Spleen (tissue), 7 donors: ENCODE results near the gene ADAD2.

ENCODE experiments used
- CTCF ChIP-seq, 11 experiments: fragments of 200-600 bp in 7 of 11; fragments of 450-650 bp in 4 of 11; sonication (generic) in 4 of 11; IDR thresholded peaks in 8 of 11; conservative IDR thresholded peaks in 3 of 11; 1 replicate in 7 of 11; 2 replicates in 4 of 11; pipeline versions ENCODE4 v1.4.0 to v1.8.0; 2016 to 2021; ENCODE audit warnings: antibody characterized with exemption in 11 of 11, inconsistent platforms in 4 of 11, mild to moderate bottlenecking in 1 of 11
- POLR2A ChIP-seq, 3 donors: fragments of 450-650 bp; IDR thresholded peaks; one replicate each; pipeline ENCODE4 v1.5.1; 2017; ENCODE audit warnings: antibody characterized with exemption in 3 of 3, mild to moderate bottlenecking in 1 of 3
- donor health status: DM: no; HTN: no; CAD: no; lungs with moderate emphysema.
- donor health status: DM: no; HTN: no; CAD: no.
- donor health status: DM: no; HTN: no; CAD: no.

DNA sequence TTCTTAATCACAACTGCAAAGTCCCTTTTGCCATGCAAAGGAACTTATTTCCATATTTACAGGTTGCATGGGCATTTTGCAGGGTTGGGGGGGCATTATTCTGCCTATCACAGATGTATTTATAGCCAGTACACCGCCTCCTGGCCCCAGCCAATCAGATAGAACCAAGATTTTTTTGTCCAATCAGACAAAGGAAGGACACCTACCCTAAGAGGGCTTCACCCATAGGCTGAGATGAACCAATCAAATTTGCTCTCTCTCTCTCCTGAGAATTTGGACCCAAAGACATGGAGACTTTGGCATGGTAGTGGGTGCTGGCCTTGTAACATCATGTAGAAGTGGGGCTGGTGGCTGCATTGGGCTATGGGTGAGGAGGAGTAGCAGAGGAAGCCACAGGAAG is 52.8 kb downstream of the ADAD2 start:
- TF ChIP-seq CTCF (IDR thresholded peaks at IDR 0.05 in 8 of 11, conservative IDR thresholded peaks at IDR 0.05 in 3 of 11) (no peak), POLR2A (IDR thresholded peaks at IDR 0.05) (no peak)
